ENCODE data around the gene NNMT. TPM values are rescaled to one million over a fixed set of nuclear protein-coding genes. Genes with fewer than 3 reads are reported as not detected.

NNMT gene
- polyA plus RNA-seq, 1 of the 3 experiments (the other 2 are of a cell fraction), result 84.6 TPM

- H3K9me3 ChIP-seq, result no peaks in the 10 kb centered on the region
- no peak for DNase-seq
- H4K20me1 ChIP-seq (ENCODE audit: insufficient read depth), result no peaks in the 10 kb centered on the region
- POLR2A ChIA-PET, result no interaction called here
- WGBS (ENCODE audit: low lambda C conversion rate), result 92% methylated on average over 1 of the region's 1 CpG
- no peak overlapping the region for H2AFZ ChIP-seq (ENCODE audit: low read depth)
- no peak overlapping the region for H3K4me3 ChIP-seq (ENCODE audit: low read depth in 2 of 2, low read length in 1 of 2)
- TF ChIP-seq ELF1 (IDR thresholded peaks at IDR 0.05), result no peak
- TF ChIP-seq RXRA (IDR thresholded peaks at IDR 0.05; ENCODE audit: borderline replicate concordance, low read depth), result no peak
- TF ChIP-seq EZH2phosphoT487 (IDR thresholded peaks at IDR 0.05; ENCODE audit: borderline replicate concordance, low read depth), result no peak
- no peak for TF ChIP-seq EP300 (IDR thresholded peaks at IDR 0.05; ENCODE audit: borderline replicate concordance in 1 of 2, low read depth in 1 of 2, low read length in 1 of 2)
- no peak for TF ChIP-seq MXI1 (IDR thresholded peaks at IDR 0.05; ENCODE audit: low read depth, low read length)
- no peak for TF ChIP-seq SIN3A (IDR thresholded peaks at IDR 0.05; ENCODE audit: borderline replicate concordance, low read depth, low read length)
- peaks cover 20% of the 10 kb centered on the region for H3K79me2 ChIP-seq (ENCODE audit: insufficient read depth)
- no peak overlapping the region for H3K27ac ChIP-seq (ENCODE audit: low read depth in 2 of 2, low read length in 1 of 2)
- no peaks in the 10 kb centered on the region for H3F3A ChIP-seq (replicated peaks; ENCODE audit: insufficient read depth)
- H3K36me3 ChIP-seq (replicated peaks in 1 of 2; ENCODE audit: control insufficient read depth in 1 of 2, insufficient read depth in 2 of 2, low read length in 1 of 2), result peaks cover 15 to 31% of the 10 kb centered on the region in 2 experiments
- CTCF ChIA-PET, result interaction anchor here (1.2 kb wide), 1 partner anchor 33 kb away, joined by 3 read pairs; no protein-coding TSS in a partner anchor
- H3K9ac ChIP-seq, result no peak overlapping the region
- no peak overlapping the region for H3K4me2 ChIP-seq
- no peaks in the 10 kb centered on the region for H3K27me3 ChIP-seq (ENCODE audit: insufficient read depth)
- H3K4me1 ChIP-seq (ENCODE audit: control insufficient read depth in 1 of 2, insufficient read depth in 2 of 2, low read depth in 1 of 2, low read length in 1 of 2), result no peaks in the 10 kb centered on the region
- H3K9me2 ChIP-seq, result no peaks in the 10 kb centered on the region
These were observed 17.9 kb downstream of the NNMT start for GRCh38 chr11:114314096-114314495.

- Histone ChIP-seq H3K27me3 (ENCODE audit: insufficient read depth) (no peaks in the 10 kb centered on the region), H3K4me3 (ENCODE audit: low read depth in 2 of 2, low read length in 1 of 2) (no peak overlapping the region), H3K9ac (no peak overlapping the region), H3F3A (replicated peaks; ENCODE audit: insufficient read depth) (no peaks in the 10 kb centered on the region), H3K9me2 (no peaks in the 10 kb centered on the region), H2AFZ (ENCODE audit: low read depth) (no peak overlapping the region), H3K79me2 (ENCODE audit: insufficient read depth) (peaks cover 3% of the 10 kb centered on the region; the same call in 1 of the 2 replicates), H3K27ac (ENCODE audit: low read depth in 2 of 2, low read length in 1 of 2) (no peak overlapping the region), H3K9me3 (no peaks in the 10 kb centered on the region), H4K20me1 (ENCODE audit: insufficient read depth) (no peaks in the 10 kb centered on the region), H3K4me1 (ENCODE audit: control insufficient read depth in 1 of 2, insufficient read depth in 2 of 2, low read depth in 1 of 2, low read length in 1 of 2) (no peaks in the 10 kb centered on the region), H3K36me3 (replicated peaks in 1 of 2; ENCODE audit: control insufficient read depth in 1 of 2, insufficient read depth in 2 of 2, low read length in 1 of 2) (peaks cover 9 to 31% of the 10 kb centered on the region in 2 experiments), H3K4me2 (no peak overlapping the region)
- ChIA-PET POLR2A (no interaction called here), CTCF (interaction anchor here (0.7 to 2.4 kb wide), 4 partner anchors 25 to 445 kb away, joined by 3 to 8 read pairs (median 3); no protein-coding TSS in a partner anchor)
- TF ChIP-seq SIN3A (IDR thresholded peaks at IDR 0.05; ENCODE audit: borderline replicate concordance, low read depth, low read length) (no peak), TEAD4 (IDR thresholded peaks at IDR 0.05; ENCODE audit: borderline replicate concordance, insufficient read depth) (no peak), GATA2 (CRISPR knock-in tag; IDR thresholded peaks at IDR 0.05) (no peak), FOXM1 (IDR thresholded peaks at IDR 0.05; ENCODE audit: low read depth) (no peak), PBX3 (IDR thresholded peaks at IDR 0.05) (no peak), EZH2phosphoT487 (IDR thresholded peaks at IDR 0.05; ENCODE audit: borderline replicate concordance, low read depth) (no peak), MEF2A (IDR thresholded peaks at IDR 0.05; ENCODE audit: borderline replicate concordance, low read depth) (no peak), SMC3 (IDR thresholded peaks at IDR 0.05; ENCODE audit: low read depth, low read length) (no peak), CHD2 (IDR thresholded peaks at IDR 0.05; ENCODE audit: low read length, partially characterized antibody) (no peak), REST (IDR thresholded peaks at IDR 0.05; ENCODE audit: low read depth, low read length) (no peak)
- 63% methylated on average over 13 of the region's 13 CpGs for WGBS (ENCODE audit: low lambda C conversion rate)
- DNase-seq, result no peak
These were observed 19.7 kb downstream of the NNMT start for GRCh38 chr11:114315749-114316368.
